GM15510 (cell line): ENCODE measurements around the gene KCNH1.

Experiments used
- POLR2A ChIP-seq: IDR thresholded peaks from 3 replicates; pipeline ENCODE4 v1.6.1; 2011; ENCODE audit warnings: borderline replicate concordance; ENCODE audit not compliant: insufficient read length; ENCODE audit errors: extremely low read depth

KCNH1 gene

DNA sequence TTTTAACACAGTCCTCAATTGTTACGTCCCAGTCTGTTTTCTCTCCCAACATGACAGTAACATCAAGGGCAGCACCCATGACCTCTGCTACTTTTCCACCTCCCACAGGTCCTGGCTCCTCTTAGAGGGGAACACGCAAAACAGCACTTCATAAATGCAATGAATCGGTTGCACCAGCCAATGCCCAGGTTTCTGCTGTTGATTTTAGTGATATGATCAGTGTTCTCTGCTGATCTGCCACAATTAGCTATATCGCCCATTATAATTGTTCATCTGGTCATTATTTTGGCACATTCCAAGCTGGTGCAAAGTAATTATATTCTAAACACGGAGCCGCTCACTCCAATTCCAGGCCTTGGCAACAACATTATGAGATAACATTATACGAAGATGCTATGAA lies 184.5 kb downstream of the KCNH1 start:
- no peak for TF ChIP-seq POLR2A

DNA sequence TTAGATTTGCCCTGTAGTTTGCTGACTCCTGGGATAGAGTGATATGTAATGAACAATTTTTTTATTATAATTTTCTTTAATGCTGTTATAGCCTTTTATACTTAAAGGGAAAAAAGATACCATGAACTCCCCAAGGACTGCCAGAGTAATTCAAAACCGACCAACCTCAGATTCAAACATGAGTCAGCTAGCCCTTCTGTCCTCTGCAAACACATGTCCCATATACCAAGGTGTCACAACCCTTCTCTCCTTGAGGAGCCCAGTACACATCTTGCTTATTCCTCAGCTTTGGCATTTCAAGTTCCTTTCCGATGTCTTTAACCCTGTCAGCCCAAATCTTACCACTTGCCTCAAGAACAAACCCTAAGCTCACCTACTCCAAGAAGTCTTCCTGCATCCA lies 184.9 kb downstream of the KCNH1 start:
- TF ChIP-seq POLR2A = no peak

DNA sequence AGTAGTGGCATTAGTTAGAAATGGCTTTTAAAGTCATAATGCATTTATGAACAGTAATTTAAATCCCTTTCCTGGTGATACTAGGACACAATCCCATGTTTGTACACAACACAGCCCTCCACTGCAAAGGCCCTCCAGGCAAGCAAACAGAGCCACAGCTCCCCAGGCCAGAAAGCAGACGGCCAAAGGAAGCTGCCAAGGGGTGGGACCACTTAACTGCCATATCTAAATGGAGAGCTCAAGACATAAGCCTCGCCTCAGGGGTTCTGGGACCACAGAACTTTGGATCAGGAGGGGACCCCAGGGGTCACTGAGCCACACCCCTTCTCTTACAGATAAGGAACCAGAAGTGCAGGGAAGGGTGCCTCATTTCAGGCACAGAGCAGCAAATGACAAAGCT lies 189.7 kb downstream of the KCNH1 start:
- no peak for TF ChIP-seq POLR2A

DNA sequence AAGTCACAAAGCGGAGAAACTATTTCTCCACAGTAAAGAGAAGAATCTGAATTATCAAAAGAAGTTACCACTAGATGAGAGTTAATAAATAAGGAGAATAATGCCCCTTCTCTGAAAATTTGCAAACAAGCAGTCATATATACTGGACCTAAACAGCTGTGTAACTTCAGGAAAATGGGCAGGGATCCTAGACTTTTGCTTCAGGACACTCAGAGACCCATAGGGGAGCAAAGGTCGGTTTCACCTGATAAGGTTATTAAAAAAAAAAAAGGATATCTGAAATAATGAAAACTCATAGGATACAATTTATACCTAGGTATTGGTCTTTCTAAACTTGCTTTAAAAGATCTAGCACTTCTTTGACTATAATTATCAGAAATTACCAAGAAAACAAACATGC lies 191.4 kb downstream of the KCNH1 start:
- no peak for TF ChIP-seq POLR2A

DNA sequence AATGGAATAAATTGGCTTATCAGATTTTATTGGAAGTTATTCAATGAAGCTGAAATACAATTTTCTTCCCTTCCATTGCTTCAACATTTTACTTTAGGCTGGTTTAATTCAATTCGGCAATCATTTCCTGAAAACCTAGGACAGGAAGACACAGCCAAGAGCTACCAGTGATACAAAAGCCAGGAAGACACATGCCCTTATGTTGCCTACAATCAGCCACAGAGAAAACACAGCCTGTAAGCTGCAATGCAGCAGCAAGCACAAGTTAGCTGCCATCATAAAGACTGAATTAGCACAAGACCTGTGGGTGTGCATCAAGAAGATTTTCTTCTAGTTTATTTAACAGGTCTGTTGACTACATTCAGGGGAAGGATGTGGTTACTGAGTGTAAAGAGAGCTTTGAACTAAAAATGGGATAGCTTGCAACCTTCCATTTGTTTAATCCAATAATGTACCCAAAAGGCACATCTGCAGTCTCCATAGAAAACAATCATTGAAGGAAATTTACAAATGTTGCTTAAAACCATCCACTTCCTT lies 193.8 kb downstream of the KCNH1 start:
- no peak for TF ChIP-seq POLR2A

DNA sequence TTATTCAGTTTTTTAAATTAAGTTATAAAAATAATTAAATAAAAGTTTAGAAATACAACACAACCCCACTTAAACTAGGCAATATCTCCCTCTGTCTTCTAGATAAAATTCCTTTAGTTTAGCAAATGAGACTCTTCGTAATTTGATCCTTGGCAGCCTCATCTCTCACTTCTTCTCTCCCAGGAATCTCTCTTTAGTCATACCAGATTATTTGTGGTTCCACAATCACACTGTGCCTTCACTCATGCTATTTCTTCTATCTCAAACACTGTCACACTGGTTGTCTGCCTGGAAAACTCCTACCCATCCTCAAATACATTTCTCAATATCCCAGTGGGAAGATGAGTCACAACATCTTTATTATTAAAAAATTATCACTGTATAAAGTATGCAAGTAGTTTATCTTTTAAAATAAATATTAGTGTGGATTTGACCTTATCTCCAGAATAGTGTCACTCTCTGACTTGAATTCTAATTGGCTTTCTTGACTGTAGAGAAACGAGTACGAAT lies 195.5 kb downstream of the KCNH1 start:
- no peak for TF ChIP-seq POLR2A

DNA sequence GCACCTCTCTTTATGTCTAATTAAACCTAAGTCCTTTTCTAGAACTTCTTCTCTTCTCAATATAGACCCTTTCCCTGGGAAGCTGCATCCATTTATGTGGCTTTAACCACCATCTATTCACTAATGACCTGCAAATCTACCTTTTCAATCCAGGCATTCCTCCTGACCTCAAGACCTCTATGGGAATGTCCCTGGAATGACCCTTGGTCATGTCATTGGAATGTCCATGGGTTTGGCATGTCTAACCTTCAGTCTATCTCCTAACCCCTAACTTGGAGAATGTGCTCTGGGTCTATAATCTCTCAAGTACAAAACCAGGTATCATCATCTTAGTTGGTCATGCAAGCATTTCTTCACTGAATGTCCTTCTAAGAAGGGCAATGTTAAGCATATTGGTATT lies 196.1 kb downstream of the KCNH1 start:
- TF ChIP-seq POLR2A = no peak

DNA sequence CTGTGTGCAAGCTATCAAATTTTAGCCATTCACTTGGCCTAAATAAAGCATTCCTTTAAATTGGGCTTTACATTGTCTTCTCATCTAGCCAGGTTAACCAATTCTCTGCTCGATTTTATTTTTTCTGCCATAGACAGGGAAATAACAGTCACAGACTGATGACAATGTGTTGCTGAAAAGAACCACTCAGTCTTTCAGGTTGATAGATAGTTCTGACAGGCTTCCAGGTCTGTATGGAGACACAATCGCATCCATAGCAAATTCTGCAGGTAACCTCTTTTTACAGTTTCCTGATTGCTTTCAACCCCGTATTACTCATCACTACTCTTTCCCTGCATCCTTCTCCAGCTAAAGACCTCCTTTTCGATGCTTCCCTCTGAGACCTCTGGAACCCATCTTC lies 198.0 kb downstream of the KCNH1 start:
- TF ChIP-seq POLR2A = no peak

DNA sequence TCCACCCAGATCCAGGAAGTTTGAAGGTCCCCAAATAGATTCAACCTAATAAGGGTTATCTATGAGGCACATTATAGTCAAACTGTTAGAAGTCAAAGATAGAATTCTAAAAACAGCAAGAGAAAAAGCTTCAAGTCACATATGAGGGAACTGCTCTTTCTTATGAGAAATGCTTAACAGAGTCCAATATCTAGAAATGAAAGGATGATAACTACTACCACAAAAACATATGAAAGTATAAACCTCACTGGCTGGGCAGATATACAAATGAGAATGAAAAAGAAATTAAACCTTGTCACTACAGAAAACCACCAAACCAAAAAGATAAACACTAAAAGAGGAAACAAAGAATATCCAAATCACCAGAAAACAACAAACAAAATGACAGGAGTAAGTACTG lies 201.8 kb downstream of the KCNH1 start:
- TF ChIP-seq POLR2A = no peak

DNA sequence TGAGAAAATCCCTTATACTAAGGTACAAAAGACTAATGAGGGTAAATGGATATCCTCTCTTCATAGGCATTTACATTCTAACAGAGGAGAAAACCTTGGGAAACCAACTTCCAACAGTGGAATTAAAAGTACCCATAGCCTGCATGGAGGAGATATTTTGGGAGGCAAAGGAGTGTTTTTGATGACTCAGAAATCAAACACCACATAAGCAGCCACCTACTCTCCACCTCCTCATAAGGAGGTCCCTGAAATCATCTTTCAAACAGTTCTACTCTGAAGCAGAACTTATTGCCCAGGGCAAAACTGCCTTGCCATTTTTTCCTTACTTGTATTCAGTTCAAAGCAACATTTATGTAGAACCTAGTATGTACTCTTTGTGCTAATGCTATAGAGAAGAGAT lies 211.3 kb downstream of the KCNH1 start:
- no peak for TF ChIP-seq POLR2A

DNA sequence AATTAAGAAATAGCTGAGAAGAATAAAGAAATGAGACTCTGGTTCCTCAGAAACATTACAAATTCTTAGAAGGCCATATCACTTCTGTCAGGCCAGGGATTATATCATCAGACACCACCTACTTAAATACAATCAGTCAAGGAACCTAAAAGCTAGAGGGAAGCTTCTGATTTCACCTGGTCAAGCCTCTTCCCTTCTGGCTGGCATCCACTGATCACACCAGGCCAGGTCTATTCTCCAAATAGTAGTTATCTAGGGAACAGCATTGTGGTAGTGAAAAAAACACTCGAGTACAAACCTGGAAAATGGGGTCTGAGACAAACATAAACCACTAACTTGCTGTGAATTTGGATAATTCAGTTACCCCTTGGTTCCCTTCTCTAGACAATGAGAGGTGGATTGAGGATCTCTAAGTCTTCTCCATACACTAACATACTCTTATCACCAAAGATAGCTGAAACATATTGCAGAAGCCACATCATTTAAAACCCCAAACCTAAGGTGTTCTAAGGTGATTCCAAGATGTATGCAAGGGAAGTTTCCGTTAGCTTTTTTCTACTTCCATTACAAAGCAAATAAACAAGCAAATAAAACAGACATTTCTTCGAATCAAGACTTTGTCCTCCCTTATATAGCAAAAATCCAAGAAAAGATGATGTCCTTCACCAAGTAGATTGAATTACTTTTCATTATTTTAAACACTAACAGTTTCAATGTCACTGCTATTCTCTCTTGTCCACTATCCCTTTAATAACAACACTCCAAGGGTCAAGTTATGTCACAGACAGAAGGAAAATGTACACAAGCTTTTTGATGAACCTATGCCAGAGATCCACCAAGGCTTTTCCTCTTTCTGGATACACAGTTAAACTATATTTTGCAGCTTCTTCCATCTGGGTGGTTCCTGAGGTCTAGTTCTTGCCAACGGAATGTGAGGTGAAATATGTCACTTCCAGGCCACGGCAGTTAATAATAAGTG lies 212.9 kb downstream of the KCNH1 start:
- no peak for TF ChIP-seq POLR2A

DNA sequence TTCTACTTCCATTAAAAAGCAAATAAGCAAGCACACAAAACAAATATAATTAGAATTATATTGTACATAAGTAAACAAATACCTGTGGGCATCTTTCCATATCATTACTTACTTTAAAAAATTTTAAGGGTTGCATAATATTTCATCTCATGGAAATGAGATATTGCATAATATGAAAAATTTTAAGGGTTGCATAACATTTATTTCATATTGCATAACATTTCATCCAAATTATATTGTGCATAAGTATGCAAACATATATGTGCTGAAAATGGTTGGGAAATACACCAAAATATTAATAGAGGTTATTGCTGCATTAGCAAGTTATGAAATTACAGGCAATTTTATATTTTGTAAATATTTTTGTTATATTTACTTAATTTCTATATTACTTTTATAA lies 213.7 kb downstream of the KCNH1 start:
- no peak for TF ChIP-seq POLR2A

DNA sequence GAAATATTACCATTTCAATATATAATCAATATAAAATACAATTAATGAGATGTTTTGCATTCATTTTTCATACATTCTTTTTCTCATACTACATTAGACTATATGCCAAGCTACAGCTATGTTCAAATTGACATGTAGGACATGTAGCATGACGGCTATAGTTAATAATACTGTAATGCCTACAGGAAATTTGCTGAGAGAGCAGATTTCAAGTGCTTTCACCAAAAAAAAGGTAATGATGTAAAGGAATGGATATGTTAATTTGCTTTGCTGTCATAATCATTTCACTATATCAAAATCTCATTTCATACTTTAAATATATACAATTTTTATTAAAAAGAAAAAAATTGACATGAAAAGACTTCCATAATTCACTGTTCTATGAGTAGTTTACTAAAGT lies 215.1 kb downstream of the KCNH1 start:
- TF ChIP-seq POLR2A = no peak

DNA sequence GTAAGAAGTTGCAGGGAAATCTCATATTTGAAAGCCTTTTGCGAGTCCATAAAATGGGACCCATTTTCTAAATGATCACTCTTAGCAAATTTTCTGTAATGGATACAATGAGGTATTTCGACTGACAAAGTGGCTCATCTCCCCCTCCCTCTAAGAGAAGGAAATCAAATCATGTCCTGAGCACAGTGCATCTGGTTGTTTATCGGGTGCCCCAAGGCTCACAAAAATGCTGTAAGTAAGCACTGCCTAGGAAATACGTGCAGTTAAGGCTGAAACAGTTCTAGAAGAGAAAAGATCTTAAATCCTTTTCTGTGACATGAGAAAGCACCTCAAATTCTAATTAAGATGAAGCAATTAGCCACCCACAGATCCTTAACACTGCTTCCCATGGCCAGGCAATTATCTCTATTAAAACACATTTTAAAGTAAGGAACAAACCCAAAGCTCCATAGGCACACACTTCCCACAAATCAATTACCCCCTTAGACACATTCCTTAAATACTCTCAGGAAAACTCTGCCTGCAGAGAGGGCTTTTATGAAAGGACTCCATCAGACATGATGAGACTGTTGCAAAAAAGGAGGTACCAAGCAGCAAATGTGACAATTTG lies 216.3 kb downstream of the KCNH1 start:
- TF ChIP-seq POLR2A = no peak

DNA sequence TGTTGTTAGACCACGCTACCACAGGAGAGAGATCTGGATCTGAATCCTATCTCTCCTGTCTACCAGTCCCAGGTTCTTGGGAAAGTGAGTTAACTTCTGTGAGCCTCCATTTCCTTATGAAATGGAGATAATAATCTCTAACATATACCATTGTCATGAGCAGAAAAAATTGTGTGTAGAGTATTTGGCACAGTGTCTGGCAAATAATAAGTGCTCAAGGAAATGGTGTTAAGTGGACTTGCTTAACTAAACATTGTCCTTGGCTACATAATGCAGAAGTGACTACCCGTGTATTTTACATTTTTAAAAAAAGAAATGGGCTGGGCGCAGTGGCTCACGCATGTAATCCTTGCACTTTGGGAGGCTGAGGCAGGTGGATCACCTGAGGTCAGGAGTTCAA lies 217.4 kb downstream of the KCNH1 start:
- no peak for TF ChIP-seq POLR2A

DNA sequence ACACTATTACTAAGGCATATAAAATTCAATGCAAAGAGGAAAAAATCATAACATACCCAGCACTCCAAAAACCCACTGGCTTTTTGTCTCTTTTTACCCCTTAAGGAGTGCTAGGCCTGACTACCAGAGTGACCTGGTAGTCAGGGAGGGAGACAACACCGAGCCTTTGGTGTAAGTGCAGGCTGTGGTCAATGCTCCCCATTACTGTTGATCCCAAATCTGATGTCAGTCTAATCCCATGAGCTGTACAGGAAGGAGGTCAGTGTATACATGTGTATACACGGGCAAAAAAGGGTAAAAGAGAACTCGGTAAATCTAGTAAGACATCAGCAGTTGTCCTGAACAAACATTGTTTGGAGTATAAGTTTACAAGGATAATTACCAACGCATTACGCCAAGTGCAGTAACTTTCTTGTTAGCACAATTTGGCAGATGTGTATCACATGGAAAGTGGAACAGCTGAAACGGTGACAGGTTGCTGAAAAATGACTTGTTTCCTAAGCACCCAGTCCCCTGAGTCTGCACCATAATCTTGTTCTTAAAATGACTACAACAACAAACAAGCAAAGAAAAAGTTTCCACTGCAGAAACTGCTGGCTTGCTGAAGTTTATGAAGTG lies 217.9 kb downstream of the KCNH1 start:
- no peak for TF ChIP-seq POLR2A

DNA sequence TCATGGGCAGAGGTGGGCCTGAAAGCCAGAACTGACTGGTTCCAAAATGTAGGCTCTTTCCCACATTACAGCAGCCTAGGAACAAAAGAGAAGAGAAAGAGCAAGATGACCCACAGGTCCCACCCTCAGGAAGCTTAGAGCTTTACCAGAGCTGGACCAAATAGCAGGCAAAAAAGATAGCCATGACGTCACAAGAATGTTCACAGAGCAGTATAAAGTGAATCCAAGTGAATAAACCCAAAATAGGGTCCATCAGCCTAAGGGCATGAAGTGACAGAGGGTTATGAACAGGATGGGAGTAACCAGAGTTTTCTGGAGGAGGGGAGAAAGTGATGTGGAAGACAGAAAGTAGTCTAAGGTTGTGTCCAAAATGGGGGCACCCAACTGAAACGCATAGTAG lies 221.2 kb downstream of the KCNH1 start:
- no peak for TF ChIP-seq POLR2A
